ENCODE data around the gene SH3GL2. TPM values are rescaled to one million over a fixed set of nuclear protein-coding genes. Genes with fewer than 3 reads are reported as not detected.

Gene SH3GL2
- total and polyA plus RNA-seq, 2 donors = 0.38 to 1.8 TPM

DNA sequence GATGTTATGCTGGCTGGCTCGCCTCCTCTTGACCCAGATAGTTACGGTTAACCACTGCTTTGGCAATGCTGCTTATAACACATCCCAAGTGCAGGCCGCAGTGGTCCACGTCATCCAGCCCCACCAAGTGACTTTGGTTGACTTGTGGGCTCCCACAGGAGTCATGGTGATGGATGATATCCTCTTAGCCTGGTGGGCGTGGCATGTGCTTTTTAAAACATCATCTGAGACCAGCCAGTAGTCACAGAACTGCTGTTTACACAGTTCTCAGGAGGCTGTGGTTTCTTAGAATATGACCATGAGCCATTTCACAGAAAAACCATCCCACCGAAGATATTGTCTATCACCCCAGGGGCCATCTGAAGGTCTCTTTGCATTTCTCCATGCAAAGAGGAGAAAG, 216.9 kb downstream of the SH3GL2 start:
- DNase-seq (ENCODE audit: low read depth in 6 of 9, low spot score in 9 of 9) = no peak
- WGBS = 79% methylated on average over 6 of the region's 6 CpGs

DNA sequence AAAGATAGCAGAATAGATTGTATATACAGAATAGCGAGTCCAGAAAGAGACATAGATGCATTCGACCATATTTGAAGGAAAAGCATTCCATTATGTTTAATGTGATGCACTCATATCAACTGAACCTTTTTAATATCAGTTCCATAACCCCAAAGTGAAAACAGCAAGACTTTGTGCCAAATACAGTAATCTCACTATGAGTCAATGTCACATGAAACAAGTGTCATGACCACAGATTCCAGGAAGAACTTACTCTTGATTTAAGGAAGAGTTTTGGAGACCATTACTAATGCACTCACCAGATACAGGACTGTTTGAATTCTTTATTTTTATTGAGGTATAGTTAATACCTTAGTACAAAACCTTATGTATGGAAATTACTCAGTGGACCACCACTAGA, 220.5 kb downstream of the SH3GL2 start:
- H3K9me3 ChIP-seq (ENCODE audit: control insufficient read depth in 2 of 2, insufficient read depth in 1 of 2, low read length in 1 of 2) = no peaks in the 10 kb centered on the region
- H3K27me3 ChIP-seq (ENCODE audit: control insufficient read depth in 2 of 2, insufficient read depth in 1 of 2, low read length in 1 of 2) = no peaks in the 10 kb centered on the region
- H3K4me1 ChIP-seq (ENCODE audit: control insufficient read depth in 2 of 2, insufficient read depth in 2 of 2, low read length in 2 of 2) = no peaks in the 10 kb centered on the region
- H3K4me3 ChIP-seq (ENCODE audit: low read length in 2 of 2) = no peak overlapping the region
- no peaks in the 10 kb centered on the region for H3K36me3 ChIP-seq (ENCODE audit: control insufficient read depth in 2 of 2, insufficient read depth in 2 of 2, low read length in 1 of 2)
- 84% methylated on average over 2 of the region's 2 CpGs for WGBS
- no peak overlapping the region for H3K27ac ChIP-seq (ENCODE audit: low read depth in 1 of 2, low read length in 1 of 2)
- no peak for DNase-seq (ENCODE audit: low read depth in 6 of 9, low spot score in 9 of 9)

More for the DNA sequence above, 216.9 kb downstream of the SH3GL2 start:
- Histone ChIP-seq H3K9me3 (ENCODE audit: control insufficient read depth in 2 of 2, insufficient read depth in 1 of 2, low read length in 1 of 2) (no peaks in the 10 kb centered on the region), H3K27me3 (ENCODE audit: control insufficient read depth in 2 of 2, insufficient read depth in 1 of 2, low read length in 1 of 2) (no peaks in the 10 kb centered on the region), H3K36me3 (ENCODE audit: control insufficient read depth in 2 of 2, insufficient read depth in 2 of 2, low read length in 1 of 2) (no peaks in the 10 kb centered on the region), H3K27ac (ENCODE audit: low read depth in 1 of 2, low read length in 1 of 2) (no peak overlapping the region), H3K4me1 (ENCODE audit: control insufficient read depth in 2 of 2, insufficient read depth in 2 of 2, low read length in 2 of 2) (no peaks in the 10 kb centered on the region), H3K4me3 (ENCODE audit: low read length in 2 of 2) (no peak overlapping the region)

DNA sequence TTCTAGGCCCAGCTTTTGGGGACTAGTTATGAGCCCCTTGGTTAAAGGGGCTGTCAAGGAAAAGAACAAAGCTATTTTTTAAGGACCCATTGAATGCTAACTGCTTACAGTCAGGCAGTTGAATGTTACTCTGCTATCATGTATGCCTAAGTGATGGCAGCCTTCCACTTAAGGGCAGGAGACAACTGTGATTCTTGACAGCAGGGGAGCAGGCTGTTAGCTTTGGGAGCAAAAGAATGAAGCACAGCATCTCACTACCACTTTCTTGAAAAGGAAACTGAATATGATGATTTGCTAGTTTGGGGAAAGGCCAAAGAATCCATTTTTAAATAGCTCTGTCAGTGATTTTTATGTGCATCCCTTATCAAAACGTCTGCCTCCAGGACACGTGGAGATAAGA, 221.6 kb downstream of the SH3GL2 start:
- Histone ChIP-seq H3K27me3 (ENCODE audit: control insufficient read depth in 2 of 2, insufficient read depth in 1 of 2, low read length in 1 of 2) (no peaks in the 10 kb centered on the region), H3K9me3 (ENCODE audit: control insufficient read depth in 2 of 2, insufficient read depth in 1 of 2, low read length in 1 of 2) (no peaks in the 10 kb centered on the region), H3K4me1 (ENCODE audit: control insufficient read depth in 2 of 2, insufficient read depth in 2 of 2, low read length in 2 of 2) (no peaks in the 10 kb centered on the region), H3K4me3 (ENCODE audit: low read length in 2 of 2) (no peak overlapping the region), H3K27ac (ENCODE audit: low read depth in 1 of 2, low read length in 1 of 2) (no peak overlapping the region), H3K36me3 (ENCODE audit: control insufficient read depth in 2 of 2, insufficient read depth in 2 of 2, low read length in 1 of 2) (no peaks in the 10 kb centered on the region)
- 70% methylated on average over 2 of the region's 2 CpGs for WGBS
- DNase-seq (ENCODE audit: low read depth in 6 of 9, low spot score in 9 of 9) = no peak

DNA sequence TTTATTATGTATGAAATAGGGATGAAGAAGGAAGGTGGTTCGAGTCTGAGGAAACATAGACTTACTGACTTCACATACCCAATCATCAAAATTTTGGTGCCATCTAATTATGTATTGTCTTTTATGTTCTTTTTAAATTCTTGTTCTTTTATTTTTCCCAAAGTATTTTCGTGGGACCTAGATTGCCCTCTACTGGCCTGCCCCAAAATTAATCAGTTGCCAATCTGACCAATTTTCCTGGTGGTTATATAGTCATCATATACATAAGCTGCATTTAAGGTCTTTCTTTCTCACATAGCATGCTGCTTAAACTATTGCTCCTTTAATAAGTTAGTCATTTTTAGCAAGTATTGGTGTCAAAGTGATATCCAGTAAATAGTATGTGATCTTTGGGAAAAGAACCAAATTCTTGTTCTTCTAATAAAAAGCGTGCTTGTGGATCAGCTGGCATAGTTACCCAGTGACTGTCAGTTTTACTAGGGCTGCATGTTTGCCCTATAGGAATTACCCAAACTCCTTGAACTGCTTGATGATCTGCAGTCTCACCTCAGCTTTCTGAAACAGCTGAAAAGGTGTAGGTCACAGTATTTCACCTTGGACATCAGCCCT, 223.5 kb downstream of the SH3GL2 start:
- no peak overlapping the region for H3K27ac ChIP-seq (ENCODE audit: low read depth in 1 of 2, low read length in 1 of 2)
- no peaks in the 10 kb centered on the region for H3K9me3 ChIP-seq (ENCODE audit: control insufficient read depth in 2 of 2, insufficient read depth in 1 of 2, low read length in 1 of 2)
- H3K27me3 ChIP-seq (ENCODE audit: control insufficient read depth in 2 of 2, insufficient read depth in 1 of 2, low read length in 1 of 2) = no peaks in the 10 kb centered on the region
- H3K4me1 ChIP-seq (ENCODE audit: control insufficient read depth in 2 of 2, insufficient read depth in 2 of 2, low read length in 2 of 2) = no peaks in the 10 kb centered on the region
- DNase-seq (ENCODE audit: low read depth in 6 of 9, low spot score in 9 of 9) = no peak
- H3K4me3 ChIP-seq (ENCODE audit: low read length in 2 of 2) = no peak overlapping the region
- H3K36me3 ChIP-seq (ENCODE audit: control insufficient read depth in 2 of 2, insufficient read depth in 2 of 2, low read length in 1 of 2) = no peaks in the 10 kb centered on the region
- 49% methylated on average over 3 of the region's 3 CpGs for WGBS

DNA sequence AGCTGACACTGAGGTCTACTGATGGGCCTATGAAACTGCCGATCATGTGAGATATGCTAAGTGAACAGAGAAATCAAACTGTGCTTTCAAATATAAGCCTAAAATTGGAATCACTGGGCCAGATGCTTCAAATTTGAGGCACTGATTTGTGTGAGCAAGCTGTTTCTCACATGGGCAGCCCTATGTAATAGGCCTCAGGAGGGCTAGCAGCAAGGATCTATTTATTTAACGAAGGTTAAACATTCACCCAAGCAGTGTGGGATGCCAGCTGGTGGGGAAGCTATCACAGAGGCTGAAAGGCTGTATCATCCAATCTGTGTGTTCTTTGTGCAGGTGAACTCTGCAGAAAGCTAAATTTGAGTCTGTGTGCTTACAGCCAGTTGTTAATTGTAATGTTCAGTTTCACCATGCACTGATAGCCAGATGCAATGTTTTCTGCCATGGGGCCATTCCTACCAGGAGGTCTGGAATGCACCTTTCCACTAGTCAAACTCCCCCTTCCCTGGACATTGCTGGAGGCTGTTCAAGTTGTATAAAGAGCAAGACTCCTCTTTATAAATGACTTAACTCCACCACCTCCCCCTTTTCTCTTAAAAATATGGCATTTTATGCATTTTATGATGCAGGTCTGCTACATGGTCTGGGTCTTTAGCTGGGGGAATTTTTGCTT, 228.9 kb downstream of the SH3GL2 start:
- Histone ChIP-seq H3K4me1 (ENCODE audit: control insufficient read depth in 2 of 2, insufficient read depth in 2 of 2, low read length in 2 of 2) (no peaks in the 10 kb centered on the region), H3K27ac (ENCODE audit: low read depth in 1 of 2, low read length in 1 of 2) (no peak overlapping the region), H3K9me3 (ENCODE audit: control insufficient read depth in 2 of 2, insufficient read depth in 1 of 2, low read length in 1 of 2) (no peaks in the 10 kb centered on the region), H3K36me3 (ENCODE audit: control insufficient read depth in 2 of 2, insufficient read depth in 2 of 2, low read length in 1 of 2) (no peaks in the 10 kb centered on the region), H3K4me3 (ENCODE audit: low read length in 2 of 2) (no peak overlapping the region), H3K27me3 (ENCODE audit: control insufficient read depth in 2 of 2, insufficient read depth in 1 of 2, low read length in 1 of 2) (no peaks in the 10 kb centered on the region)
- 95% methylated on average over 2 of the region's 2 CpGs for WGBS
- DNase-seq (ENCODE audit: low read depth in 6 of 9, low spot score in 9 of 9) = no peak

DNA sequence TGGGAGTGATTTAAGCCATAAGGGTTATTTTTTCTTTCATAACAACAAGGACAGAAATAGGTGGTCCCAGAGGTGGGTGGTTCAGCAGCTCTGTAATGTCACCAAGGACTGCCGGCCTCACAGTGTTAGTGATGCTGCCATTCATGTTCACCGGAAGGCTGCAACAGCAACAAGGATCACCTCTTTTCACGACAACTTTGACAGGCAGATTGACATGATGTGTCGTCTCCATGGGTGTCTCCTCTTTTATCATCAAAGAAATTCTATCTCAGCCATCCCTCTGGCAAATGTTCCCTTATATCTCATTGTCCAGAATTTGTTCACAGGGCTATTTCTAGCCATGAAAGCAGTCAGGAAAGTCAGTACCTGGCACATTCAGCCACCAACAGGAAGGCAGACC, 231.5 kb downstream of the SH3GL2 start:
- 82% methylated on average over 4 of the region's 4 CpGs for WGBS
- Histone ChIP-seq H3K9me3 (ENCODE audit: control insufficient read depth in 2 of 2, insufficient read depth in 1 of 2, low read length in 1 of 2) (no peaks in the 10 kb centered on the region), H3K27ac (ENCODE audit: low read depth in 1 of 2, low read length in 1 of 2) (no peak overlapping the region), H3K4me3 (ENCODE audit: low read length in 2 of 2) (no peak overlapping the region), H3K4me1 (ENCODE audit: control insufficient read depth in 2 of 2, insufficient read depth in 2 of 2, low read length in 2 of 2) (no peaks in the 10 kb centered on the region), H3K36me3 (ENCODE audit: control insufficient read depth in 2 of 2, insufficient read depth in 2 of 2, low read length in 1 of 2) (no peaks in the 10 kb centered on the region), H3K27me3 (ENCODE audit: control insufficient read depth in 2 of 2, insufficient read depth in 1 of 2, low read length in 1 of 2) (no peaks in the 10 kb centered on the region)
- DNase-seq (ENCODE audit: low read depth in 6 of 9, low spot score in 9 of 9) = no peak

DNA sequence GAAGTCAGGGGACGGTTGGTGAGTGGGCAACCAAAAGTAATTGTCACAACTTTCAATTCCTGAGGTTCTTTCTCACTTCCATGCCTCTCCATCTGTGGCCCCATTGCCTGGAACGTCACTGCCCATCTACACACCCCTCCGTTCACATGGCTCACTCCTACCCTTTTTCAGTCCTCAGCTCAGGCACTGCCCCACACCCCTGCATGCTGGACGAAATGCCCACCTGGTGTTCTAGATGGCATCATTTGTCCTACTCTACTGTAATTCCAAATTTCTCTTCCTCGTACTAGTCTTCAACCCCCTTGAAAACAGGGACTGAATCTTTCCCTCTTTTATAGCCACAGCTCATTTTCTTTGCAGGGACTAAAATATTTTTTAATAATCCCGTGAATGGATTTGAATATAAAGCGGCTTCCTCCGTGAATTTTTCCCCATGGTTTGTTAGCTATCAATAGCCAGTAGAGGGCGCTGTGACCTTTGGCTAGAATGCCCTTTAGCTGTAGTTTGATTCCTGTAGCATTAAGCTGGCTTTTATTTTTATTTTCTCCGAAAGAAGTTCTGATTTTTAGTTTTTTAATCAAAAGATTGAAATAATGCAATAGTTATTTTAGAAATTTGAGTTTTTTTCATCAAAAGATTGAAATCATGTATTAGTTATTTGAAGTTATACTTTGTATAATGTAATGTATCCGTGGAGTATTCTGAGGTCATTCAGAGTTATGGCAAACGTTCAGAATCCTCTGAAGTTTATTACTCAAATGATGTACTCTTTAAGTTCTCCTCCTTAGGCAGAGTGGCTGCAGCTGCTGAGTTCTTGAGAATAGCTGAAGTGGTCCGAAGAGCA, 232.1 kb downstream of the SH3GL2 start:
- Histone ChIP-seq H3K36me3 (ENCODE audit: control insufficient read depth in 2 of 2, insufficient read depth in 2 of 2, low read length in 1 of 2) (no peaks in the 10 kb centered on the region), H3K27ac (ENCODE audit: low read depth in 1 of 2, low read length in 1 of 2) (no peak overlapping the region), H3K27me3 (ENCODE audit: control insufficient read depth in 2 of 2, insufficient read depth in 1 of 2, low read length in 1 of 2) (no peaks in the 10 kb centered on the region), H3K4me3 (ENCODE audit: low read length in 2 of 2) (no peak overlapping the region), H3K4me1 (ENCODE audit: control insufficient read depth in 2 of 2, insufficient read depth in 2 of 2, low read length in 2 of 2) (no peaks in the 10 kb centered on the region), H3K9me3 (ENCODE audit: control insufficient read depth in 2 of 2, insufficient read depth in 1 of 2, low read length in 1 of 2) (no peaks in the 10 kb centered on the region)
- WGBS = 30% methylated on average over 13 of the region's 13 CpGs
- peak in 7 of 9 donors; percentile 4 to 53 (median 25) for DNase-seq (ENCODE audit: low read depth in 6 of 9, low spot score in 9 of 9)

DNA sequence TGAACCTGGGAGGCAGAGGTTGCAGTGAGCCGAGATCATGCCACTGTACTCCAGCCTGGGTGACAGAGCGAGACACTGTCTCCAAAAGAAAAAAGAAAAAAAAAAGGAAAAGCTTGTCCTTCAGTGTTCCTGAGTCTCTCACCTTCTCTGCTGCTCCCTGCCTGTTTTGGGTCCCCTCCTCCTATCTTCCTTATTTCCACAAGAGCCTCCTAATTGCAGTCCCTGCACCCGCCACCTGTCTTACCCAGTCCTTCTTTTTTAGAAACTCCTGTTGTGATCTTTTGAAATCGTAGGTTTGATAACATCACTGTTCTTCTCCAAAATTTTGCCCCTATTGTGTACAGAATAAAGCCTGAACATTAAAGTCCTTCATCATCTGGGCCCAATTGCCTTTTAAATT, 234.9 kb downstream of the SH3GL2 start:
- Histone ChIP-seq H3K4me1 (ENCODE audit: control insufficient read depth in 2 of 2, insufficient read depth in 2 of 2, low read length in 2 of 2) (no peaks in the 10 kb centered on the region), H3K27me3 (ENCODE audit: control insufficient read depth in 2 of 2, insufficient read depth in 1 of 2, low read length in 1 of 2) (no peaks in the 10 kb centered on the region), H3K36me3 (ENCODE audit: control insufficient read depth in 2 of 2, insufficient read depth in 2 of 2, low read length in 1 of 2) (no peaks in the 10 kb centered on the region), H3K9me3 (ENCODE audit: control insufficient read depth in 2 of 2, insufficient read depth in 1 of 2, low read length in 1 of 2) (no peaks in the 10 kb centered on the region), H3K4me3 (ENCODE audit: low read length in 2 of 2) (no peak overlapping the region), H3K27ac (ENCODE audit: low read depth in 1 of 2, low read length in 1 of 2) (no peak overlapping the region)
- 93% methylated on average over 4 of the region's 4 CpGs for WGBS
- no peak for DNase-seq (ENCODE audit: low read depth in 6 of 9, low spot score in 9 of 9)

DNA sequence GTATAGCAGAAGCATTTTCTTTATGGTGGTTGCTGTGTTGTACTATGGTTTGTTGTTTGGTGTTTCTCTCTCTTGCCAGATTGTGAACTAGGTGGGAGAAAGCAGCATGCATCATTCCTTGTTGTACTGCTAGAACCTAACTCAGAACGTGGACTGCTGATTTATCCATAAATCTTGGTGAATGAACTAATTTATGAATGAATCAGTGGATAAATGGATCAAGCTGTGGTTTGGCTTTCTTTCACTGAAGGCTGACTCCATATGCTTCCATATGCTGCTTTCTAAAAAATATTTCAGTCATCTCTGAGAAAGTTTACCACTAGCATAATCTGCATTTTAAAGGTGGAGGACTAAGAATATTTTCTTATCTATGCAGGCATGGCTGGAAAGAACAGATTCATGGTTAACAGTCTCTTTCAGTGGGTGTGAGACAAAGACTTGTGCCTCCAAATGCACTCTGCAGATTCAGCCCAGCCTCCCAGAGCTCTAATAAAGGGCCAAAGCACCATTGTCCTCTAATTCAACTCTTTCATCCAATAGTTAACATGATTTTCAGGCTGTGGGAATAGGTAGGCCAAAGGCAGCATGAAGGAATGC, 237.7 kb downstream of the SH3GL2 start:
- DNase-seq (ENCODE audit: low read depth in 6 of 9, low spot score in 9 of 9) = no peak
- H3K4me1 ChIP-seq (ENCODE audit: control insufficient read depth in 2 of 2, insufficient read depth in 2 of 2, low read length in 2 of 2) = no peaks in the 10 kb centered on the region
- no peaks in the 10 kb centered on the region for H3K27me3 ChIP-seq (ENCODE audit: control insufficient read depth in 2 of 2, insufficient read depth in 1 of 2, low read length in 1 of 2)
- no peak overlapping the region for H3K4me3 ChIP-seq (ENCODE audit: low read length in 2 of 2)
- no peak overlapping the region for H3K27ac ChIP-seq (ENCODE audit: low read depth in 1 of 2, low read length in 1 of 2)
- H3K9me3 ChIP-seq (ENCODE audit: control insufficient read depth in 2 of 2, insufficient read depth in 1 of 2, low read length in 1 of 2) = no peaks in the 10 kb centered on the region
- 81% methylated on average over 1 of the region's 1 CpG for WGBS
- H3K36me3 ChIP-seq (ENCODE audit: control insufficient read depth in 2 of 2, insufficient read depth in 2 of 2, low read length in 1 of 2) = no peaks in the 10 kb centered on the region
